NCI-H226 (cell line): ENCODE measurements around the gene LANCL3.
"Not testable (repeated sequence)": the region's sequence is repeated elsewhere in the genome, so short reads cannot be mapped to it uniquely, and the experiment has no call there.

Experiments used
- DNase-seq: peaks from one replicate; pipeline ENCODE4 v3.0.0-alpha.2; 2015

The LANCL3 gene

DNA sequence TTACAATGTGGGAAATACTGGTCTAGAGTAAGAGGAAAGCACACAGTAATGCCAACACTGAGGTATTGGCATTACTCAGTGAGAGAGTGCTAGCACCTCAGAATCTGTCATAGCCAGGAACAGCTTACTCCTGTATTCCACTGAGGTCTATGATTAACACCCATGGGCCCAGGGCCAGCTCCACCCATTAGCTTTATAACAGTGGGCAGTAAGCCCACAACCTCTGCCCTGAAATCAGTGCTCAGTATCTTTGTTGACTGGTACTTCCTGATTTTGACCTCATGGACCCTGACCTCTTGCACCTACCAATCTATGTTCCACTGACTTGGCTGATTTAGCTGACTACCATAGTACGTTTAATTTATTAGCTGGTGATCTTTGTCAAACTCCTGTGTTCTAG, 56.1 kb downstream of the LANCL3 start:
- DNase-seq, result peak; percentile 14

DNA sequence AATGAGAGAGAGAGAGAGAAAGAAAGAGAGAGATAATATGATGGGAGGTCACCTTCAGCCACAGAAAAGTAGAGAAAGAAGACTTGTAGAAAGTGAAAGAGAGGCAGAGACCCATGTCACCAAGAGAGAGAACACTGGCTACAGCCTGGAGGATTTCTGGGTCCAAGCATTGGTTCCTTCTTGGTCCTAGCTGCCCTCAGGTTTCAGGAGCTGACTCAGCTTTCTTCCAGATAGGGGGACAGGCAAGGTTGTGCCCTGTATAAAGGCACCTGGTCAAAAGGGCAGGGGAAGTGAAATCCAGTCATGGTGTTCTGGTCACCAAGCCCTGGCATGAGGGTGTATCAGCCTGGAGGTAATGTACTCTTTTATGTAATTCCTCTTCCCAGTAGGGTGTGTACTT, 66.6 kb downstream of the LANCL3 start:
- no peak for DNase-seq

DNA sequence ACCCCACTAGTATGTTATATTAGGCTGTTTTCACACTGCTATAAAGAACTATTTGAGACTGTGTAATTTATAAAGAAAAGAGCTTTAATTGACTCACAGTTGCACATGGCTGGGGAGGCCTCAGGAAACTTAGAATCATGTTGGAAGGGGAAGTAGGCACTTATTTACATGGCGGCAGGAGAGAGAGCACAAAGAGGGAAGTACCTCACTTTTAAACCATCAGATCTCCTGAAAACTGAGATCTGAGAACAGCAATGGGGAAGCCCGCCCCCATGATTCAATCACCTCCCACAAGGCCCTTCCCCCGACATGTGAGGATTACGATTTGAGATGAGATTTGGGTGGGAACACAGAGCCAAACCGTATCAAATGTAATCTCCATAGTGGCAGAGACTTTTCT, 68.7 kb downstream of the LANCL3 start:
- no peak for DNase-seq

DNA sequence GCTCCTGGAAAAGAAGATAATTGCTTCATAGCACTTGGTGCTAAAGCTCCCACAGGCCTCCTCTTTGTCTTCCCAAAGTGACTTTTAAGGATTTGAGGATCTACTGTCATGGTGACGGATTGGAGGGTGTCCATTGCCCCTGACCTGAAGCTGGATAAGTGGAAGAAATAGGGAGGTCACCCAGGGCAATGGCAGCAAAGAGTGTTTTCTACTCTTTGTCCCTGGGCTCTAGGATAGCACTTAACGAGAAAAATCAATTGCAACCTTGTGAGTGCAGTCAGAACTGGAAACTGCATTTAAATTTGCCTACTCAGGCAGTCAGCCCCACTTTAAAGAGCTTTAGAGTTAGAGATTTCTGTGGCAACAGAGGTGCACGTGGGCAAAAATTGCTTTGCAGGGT, 70.4 kb downstream of the LANCL3 start:
- no peak for DNase-seq

DNA sequence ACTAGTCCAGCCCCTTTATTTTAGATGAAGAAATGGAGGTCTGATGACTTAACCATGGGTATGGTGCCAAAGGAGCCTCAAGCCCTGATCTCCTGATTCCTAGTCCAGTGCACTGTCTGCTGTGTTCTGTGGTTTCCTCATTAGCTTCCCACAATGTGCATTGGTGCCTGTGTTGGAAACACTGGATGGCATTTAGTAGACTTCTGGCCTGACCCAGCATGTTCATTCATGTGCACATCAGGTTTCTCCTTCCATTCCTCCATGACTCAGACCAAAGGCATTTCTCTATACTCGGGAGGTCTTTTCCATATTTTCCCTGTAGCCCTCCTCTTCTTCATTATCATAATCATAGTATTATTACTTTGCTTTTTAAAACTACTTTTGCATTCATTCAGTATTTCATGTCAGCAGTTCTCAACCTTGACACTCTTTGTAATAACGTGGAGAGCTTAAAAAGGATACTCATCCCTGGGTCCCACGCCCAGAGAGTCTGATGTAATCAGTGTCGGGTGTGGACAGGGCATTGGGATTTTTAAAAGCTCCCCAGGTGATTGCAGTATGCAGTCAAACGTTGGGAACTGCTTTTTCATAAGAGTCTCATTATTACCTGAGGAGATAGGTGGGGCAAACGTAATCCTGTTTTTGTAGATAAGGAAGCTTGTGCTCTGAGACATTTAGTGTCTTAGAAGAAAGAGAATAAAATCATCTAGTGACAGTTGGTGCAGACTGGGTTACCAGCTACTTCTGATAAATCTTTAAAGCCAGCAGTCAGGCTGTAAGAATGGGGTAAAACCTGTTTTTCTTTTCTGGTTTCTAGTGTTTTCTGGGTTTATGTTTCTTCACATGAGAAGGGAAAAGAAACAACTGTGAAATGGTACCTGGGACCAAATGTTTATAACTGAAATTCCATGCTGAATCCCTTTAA, 73.2 kb downstream of the LANCL3 start:
- DNase-seq, result no peak

DNA sequence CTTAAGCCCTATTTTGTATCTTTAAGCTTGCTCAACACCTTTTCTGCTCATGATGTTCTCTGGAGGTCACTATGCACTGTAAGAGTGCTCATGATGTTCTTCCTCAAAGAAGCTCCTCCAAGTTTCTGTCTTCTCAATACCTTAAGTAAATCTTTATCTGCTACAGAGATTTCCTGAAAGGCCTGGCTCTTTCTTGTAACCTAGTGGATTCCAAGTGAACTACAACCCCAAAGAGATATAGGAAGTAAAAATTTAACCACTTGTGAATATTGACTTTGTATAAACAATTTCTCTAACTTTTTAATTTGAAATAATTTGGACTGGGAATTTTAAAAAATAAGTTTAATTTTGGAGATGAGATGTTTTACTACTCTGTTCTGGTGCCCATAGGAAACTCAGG, 74.8 kb downstream of the LANCL3 start:
- no peak for DNase-seq

DNA sequence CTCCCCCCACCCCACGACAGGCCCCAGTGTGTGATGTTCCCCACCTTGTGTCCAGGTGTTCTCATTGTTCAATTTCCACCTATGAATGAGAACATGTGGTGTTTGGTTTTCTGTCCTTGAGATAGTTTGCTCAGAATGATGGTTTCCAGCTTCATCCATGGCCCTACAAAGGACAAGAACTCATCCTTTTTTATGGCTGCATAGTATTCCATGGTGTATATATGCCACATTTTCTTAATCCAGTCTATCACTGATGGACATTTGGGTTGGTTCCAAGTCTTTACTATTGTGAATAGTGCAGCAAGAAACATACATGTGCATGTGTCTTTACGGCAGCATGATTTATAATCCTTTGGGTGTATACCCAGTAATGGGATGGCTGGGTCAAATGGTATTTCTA, 79.4 kb downstream of the LANCL3 start:
- DNase-seq, result not testable (repeated sequence)

DNA sequence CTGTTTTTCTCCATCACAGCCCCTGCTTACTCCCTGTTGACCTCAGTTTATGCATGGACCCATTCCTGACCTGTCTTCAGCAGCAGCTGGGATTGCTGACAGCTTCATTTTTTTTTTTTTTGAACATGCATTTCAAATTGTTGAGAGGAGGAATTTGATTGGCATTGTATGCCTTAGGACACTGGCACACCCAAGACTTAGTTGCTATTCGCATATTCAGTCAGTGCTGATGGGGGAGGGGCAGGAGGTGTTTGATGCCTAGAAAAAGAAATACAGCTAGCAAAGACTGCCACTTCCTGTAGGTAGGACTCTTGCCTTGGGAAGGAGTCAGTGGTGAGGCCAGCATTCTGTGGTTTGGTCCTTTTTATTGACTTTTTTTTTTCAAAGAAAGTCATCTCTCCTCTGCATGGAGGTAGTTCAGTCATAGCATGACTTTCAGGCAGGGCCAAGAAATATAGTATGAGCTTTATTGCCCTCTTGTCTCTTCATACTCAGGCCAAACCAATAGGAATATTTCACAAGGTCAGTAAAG, 80.5 kb downstream of the LANCL3 start:
- DNase-seq, result no peak

DNA sequence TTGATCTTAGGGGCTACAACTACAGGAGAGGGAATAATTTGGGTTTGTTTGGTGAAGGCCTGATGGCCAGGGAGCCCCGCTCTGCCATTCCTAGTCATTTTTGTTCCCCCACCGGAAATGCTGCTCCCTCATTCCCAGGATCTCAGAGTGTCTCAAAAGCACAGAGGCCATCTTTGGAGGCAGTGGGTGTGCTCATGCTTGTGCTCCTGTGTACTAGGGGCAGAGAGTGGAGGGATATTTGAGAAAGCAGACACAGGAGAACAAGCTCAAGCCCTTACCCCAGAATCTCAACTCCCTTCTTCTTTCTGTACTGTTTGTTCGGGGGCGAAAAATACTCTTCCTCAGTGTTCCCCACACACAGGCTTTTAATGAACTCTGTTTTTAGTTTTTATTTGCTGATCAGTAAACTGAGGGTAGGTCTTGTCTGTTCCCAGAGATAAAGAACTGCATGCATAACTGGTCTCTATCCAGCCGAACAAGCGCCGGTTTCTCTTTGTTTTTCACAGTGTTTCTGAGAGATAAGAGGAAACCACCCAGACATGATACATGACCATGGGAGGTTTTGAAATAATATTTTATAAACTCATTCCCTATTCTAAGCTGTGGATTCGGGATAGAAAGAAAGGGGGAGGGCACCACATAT, 81.2 kb downstream of the LANCL3 start:
- DNase-seq, result no peak

DNA sequence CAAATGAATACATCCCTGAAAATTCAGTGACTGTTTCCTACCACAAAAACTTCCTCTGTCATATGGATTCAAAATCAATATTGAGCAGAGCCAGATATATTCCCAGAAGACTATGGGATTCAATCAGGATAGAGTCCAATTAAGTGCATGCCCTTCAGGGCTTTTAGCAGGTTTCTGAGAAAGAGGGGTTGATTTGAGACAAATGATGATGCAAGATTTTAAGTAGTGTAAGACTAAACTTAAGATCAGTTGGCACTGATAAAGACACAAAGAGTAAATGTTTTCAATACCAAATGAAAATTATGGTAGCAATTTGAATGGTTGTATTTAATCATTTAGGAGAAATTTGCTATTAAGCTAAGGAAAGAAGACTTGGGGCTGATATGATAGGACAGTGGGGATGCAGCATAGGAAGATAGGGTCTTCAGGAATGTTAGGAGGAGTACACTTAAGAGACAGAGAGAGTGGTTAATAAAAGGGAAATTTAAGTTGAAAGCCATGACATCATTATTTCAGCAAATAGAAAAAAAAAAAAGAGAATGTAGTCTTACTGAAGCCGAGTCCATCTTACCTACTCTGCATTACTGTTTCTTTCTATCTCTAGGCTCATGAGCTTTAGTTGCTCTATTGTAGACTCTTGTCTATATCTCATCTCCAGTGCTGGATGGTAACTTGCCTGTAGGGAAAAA, 82.1 kb downstream of the LANCL3 start:
- DNase-seq, result no peak

DNA sequence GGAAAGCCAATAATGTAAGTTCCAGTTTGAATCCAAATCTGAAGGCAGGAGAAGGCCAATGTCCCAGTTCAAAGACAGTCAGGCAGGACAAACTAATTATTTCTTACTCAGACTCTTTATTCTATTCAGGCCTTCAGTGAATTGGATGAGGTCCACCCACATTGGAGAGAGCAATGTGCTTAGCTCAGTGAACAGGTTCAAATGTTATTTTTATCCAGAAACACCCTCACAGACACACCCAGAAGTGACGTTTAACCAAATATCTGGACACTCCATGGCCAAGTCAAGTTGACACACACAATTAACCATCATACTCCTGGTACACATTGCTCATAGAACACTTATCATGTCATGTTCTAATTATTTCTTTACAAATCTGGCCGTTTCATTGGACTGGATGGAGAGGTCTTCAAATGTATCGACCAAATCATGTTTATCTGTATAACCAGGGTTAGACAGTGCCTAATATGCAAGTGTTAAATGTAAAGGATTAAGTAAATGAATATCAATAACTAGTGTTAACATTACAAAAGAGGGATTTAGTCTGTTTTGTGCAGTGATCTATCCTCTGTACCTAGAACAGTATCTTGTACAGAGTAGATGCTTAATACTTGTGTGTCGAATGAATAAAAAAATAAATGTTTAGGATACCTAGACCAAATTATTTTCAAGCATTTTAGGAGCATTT, 87.0 kb downstream of the LANCL3 start:
- DNase-seq, result no peak

DNA sequence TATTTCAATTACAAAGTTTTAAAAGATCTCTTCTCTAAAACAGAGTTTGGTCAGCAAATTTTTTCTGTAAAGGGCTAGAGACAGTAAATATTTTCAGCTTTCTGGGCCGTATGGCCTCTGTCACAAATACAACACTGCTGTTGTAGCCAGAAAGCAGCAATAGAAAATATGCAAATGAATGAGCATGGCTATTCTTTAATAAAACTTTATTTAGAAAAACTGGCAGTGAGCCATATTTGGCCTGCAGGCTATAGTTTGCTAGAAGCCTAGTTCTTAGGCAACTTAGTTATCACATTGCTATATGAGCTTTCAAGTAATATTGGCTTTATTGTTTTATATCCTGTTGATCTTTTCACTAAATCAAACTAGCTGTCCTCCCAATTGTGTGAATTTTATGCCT, 87.6 kb downstream of the LANCL3 start:
- no peak for DNase-seq

DNA sequence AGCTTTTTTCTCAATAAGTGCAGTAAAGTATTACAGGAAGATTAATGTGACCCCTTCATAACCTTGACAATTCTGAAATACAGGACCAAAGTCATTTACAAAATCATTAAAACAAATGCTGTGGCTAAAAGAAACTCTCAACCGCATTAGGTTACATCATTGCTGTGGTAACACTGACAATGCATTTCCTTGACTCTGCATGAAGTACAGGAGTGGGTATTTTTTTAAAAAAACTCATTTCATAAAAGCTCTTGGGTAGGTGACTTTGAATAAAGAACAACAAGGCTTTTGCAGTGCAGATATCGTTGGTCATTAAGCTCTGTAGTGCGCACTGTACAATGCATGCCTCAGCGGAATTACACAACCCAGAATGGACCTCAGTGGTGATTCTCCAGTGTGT, 90.7 kb downstream of the LANCL3 start:
- DNase-seq, result no peak

DNA sequence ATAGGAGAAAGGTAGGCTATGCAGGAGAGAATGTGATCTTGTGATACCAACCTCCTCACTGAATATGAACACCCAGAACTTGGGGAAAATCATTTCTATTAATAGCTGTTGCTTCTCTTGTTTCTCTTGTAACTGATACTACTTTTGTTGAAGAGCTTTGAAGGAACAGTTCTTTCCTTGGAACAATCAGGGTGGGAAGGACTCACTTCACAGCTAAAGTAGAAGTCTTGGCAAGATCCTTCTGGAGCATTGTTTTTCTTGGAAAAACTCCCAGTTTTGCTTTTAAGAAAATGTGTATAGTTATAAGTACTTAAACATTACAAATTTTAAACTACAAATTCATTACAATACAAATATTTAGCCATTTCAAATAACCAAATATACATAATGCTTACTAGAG, 95.1 kb downstream of the LANCL3 start:
- no peak for DNase-seq

DNA sequence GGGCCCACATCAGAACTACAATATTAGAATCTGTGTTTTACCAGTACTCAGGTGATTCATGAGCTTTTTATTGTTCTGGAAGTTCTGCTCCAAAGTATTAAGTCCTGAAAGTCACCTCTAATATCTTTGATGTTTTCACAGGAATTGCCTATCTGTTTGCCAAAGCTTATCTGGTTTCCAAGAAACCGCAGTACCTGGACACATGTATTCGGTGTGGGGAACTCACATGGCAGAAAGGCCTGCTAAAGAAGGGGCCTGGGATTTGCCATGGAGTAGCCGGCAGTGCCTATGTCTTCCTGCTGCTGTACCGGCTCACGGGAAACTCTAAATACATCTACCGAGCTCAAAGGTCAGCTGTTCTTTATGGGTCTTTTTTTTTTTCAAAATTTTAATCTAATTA, 95.7 kb downstream of the LANCL3 start:
- no peak for DNase-seq

DNA sequence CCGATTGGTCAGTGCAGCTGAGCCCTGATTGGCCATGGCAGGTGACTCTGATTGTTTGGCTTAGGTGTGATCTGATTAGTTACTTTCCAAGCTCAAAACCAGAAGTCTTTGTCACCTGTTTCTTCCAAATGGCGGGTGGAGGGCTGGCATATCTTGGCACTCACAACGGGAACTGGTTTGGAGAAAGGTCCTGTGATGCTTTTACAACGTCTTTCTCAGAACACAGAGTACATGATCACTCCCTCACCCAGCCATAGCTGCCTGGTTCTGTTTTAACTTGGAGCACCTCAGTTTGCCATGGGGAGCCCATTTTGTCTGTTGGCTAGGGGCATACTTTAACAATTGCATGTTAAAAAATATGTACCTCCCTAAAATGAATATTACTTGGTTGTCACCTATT, 101.1 kb downstream of the LANCL3 start:
- DNase-seq, result no peak

DNA sequence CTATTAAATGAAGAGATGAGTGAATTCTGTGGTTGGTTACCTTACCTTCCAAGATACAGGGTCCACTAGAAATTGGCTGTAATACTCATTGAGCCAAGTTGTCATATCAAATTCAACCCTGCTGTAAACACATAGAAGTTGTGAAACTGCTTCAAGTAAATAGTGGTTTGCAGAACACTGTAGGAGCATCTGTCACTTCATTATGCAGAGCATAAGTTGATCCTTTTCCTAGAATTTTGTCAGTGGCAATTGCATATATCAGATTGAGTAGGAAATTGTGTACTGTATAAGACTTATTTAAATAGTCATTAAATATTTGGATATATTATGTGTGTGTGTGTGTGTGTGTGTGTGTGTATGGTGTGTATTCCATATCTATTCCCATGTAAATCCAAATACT, 105.3 kb downstream of the LANCL3 start:
- DNase-seq, result no peak

DNA sequence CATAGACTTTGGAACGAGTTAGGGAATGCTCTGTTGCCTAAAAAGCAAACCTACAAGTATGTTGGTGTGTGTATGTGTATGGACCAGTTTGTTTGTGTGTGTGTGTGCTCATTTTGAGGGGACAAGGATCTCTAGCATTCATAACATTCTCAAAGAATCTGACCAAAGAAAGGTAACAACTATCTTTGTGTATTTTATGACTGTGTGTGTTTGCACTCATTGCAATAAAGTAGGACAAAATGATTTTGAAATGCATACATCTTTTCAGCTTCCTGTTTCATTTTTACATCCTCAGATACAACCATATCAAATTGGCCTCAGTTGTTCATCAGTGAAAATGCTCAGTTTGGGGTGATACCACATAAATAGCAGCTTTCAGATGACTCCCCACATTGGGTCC, 105.8 kb downstream of the LANCL3 start:
- DNase-seq, result no peak

DNA sequence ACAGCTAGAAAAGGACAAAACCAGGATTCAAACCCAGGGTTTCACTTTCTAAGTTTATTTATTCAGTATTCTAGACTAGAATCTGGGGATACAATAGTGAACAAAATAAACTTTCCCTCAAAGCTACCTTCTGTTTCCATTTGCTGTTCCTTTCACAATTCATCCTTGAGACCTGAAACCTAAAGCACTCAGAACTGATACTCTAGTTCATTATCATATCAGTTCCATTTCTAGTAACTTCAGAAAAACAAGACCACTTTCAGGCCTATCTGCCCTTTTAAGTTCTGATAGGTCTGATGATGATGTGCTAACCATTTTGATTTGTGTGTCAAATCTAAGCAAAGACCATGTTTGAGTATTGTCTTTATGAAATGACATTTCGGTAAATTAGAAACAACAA, 106.3 kb downstream of the LANCL3 start:
- no peak for DNase-seq

DNA sequence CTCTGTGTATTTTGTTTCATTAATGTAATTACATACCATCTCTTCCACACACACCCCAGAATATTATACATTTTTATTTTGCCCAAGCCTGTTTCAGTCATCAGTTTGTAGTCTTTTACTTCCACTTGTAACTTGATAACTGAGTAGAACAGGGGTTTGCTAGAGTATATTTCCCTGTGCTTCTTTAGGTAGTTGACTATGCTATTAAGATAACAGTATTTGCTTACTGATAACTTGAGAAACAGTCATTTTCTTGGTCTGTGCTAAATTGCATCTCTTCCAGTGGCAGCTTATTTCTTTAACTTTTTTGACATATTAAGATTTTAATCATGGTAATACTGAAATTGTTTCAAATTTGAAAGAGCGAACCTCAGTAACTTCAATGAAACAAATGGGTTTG, 107.1 kb downstream of the LANCL3 start:
- DNase-seq, result no peak

DNA sequence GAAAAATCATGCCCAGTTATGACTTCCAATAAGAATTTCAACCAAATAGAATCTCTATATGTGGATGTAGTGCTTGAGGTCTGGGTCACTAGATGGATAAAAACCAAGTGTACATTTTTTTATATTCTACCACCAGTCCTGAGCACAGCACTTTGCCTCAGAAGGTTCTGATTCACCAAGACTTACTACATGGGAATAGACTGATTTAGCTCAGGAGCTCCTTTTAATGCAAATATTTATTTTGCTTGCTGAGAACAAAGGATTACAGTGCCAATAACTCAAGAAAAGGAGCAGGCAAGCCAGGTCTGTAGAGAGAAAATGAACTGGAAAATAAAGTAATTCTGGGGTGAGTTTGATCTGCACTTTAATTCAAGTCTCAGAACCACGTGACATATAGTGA, 107.8 kb downstream of the LANCL3 start:
- no peak for DNase-seq

DNA sequence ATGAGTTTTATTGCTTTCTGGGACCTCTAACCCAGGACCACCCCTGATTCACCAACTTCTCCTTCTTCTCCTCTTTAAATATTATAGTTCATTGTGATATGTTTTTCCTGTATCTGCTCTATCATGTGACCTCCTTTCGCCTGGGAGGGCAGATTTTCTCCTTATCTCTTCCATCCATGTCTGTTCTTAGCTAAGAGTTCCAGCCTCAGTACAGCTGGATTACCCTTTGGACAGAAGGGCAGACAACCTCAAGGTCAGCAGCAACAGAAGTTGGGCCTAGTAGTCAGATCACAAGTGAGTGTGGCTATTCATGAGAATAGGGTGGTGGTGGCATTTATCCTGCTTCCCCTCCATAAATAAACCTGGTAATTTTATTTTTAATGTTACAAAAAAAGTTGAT, 108.4 kb downstream of the LANCL3 start:
- no peak for DNase-seq

DNA sequence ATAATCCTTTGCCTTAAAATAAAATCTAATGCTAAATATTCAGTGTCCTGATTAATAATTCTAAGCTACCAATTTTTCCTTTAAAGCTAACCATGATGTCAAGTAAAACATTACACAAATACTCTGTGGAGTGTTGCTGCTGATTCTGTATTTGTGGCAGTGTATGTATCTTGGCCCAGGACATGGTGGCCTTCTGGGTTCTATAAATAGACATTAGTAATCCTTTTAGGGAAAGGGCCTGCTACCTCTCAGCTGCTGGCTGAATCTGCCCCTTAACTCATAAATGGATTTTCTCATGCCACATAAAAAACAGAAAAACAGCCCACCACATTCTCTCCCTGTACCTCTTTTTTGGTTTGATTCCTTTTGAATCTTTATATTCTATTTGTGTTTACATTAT, 113.0 kb downstream of the LANCL3 start:
- DNase-seq, result no peak
